HG03558 (cell line): ENCODE results near the gene CNNM4.

Experiments
- ATAC-seq: cut with Tn5 transposase; IDR thresholded peaks from one replicate; pipeline ENCODE4 v1.9.1; 2021; ENCODE audit warnings: moderate number of reproducible peaks; ENCODE audit not compliant: unreplicated experiment; ENCODE audit errors: extremely low read depth

Gene CNNM4

DNA sequence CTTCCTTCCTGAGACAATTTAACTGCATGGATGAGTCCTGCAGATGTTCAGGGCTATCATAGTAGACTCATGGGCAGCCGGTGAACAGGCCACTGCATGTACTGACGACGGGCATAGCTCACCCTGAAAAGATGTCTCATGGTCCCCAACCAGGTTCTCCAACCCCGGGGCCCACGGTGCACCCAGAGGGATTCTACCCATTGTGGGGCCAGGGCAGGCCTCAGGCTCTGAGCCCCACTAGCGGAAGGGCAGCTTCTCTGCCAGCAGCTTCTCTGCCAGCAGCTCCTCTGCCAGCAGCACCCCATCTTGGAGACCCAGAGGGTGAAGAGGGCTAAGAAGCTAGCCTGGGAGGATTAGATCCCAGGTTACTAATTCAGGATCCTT, 3.2 kb upstream of the CNNM4 start:
- ATAC-seq: no peak

DNA sequence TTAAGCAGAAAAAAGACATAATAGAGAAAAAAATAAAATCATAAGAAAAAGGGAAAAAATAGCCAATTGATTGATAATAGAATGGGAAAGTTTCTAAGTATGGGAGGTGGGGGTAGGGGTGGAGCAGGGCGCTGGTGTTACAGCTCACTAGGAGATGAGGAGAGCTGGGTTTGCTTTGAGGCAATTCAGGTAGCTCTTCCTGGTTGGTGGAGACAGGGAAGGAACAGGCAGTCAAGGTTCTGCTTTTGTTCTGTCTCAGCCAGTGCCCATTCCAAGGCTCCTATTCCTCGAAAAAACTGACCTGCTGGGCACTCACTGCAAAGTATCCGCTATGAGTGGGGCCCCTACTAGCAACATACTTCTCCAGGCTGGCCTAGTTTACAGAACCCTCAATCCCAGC, 1.7 kb upstream of the CNNM4 start:
- no peak for ATAC-seq

DNA sequence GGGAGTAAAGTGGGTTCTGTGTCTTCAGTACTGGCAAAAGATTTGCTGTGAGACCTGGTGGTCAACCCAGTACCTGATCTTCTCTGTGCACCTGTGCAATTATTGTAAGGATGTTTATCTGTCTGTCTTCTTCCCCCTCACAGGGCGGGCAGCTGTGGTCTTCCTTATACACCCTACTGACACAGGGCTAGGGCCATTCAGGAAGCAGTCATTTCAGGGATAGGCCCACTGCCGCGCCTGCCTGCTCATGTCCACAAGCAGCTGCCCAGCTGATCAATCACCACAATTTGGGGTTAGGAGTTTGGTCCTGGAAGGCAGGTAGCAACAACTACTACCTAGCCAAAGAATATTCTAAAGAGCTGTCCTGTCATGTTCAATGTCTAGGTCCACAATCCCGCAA, 1.2 kb upstream of the CNNM4 start:
- no peak for ATAC-seq

DNA sequence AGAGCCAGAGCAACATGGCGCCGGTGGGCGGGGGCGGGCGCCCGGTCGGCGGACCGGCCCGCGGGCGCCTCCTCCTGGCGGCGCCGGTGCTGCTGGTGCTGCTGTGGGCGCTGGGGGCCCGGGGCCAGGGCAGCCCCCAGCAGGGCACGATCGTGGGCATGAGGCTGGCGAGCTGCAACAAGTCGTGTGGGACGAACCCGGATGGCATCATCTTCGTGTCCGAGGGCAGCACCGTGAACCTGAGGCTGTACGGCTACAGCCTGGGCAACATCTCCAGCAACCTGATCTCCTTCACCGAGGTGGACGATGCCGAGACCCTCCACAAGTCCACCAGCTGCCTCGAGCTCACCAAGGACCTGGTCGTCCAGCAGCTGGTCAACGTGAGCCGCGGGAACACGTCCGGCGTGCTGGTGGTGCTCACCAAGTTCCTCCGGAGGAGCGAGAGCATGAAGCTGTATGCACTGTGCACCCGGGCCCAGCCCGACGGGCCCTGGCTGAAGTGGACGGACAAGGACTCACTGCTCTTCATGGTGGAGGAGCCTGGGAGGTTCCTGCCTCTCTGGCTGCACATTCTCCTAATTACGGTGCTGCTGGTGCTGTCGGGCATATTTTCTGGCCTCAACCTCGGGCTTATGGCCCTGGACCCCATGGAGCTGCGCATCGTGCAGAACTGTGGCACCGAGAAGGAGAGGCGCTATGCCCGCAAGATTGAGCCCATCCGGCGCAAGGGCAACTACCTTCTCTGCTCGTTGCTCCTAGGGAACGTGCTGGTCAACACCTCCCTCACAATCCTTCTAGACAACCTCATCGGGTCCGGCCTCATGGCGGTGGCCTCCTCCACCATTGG, 507 bp downstream of the CNNM4 start:
- ATAC-seq: no peak

DNA sequence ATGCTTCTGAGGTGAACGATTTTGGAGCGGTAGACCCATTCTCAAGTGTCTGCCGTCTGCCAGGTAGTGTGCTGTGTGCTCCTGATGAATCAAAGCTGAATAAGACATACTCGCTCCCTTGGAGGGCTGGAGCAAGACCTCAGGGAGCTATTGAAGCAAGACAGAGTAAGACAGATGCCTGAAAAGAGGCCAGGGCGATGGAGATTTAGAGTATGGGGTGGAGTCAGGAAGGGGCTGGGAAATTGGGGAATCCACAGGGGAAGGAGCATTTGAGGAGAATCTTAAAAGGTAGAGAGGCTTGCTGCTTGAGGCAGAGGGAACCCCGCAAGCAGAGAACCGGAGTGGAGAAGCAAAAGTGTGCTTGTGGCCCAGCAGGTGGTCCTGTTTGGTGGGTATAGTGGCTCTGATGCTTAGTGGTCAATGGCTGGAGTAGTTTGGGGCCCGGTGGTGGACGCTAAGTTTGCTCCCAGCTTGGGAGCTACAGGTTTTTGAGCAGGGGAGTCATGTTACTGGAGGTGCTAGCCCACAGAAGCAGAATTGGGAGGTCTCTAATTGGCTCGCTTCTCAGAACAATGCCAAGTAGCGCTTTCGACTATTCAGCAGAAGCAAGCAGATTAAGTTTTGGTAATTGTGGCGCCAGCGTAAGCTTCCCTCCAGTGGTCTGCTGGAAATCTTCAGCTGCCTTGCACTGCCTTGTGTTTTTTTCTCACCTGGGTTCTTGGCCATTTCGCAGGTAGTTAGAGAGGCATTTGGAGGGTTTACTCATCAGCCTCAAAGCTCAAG, 2.0 kb downstream of the CNNM4 start:
- no peak for ATAC-seq

DNA sequence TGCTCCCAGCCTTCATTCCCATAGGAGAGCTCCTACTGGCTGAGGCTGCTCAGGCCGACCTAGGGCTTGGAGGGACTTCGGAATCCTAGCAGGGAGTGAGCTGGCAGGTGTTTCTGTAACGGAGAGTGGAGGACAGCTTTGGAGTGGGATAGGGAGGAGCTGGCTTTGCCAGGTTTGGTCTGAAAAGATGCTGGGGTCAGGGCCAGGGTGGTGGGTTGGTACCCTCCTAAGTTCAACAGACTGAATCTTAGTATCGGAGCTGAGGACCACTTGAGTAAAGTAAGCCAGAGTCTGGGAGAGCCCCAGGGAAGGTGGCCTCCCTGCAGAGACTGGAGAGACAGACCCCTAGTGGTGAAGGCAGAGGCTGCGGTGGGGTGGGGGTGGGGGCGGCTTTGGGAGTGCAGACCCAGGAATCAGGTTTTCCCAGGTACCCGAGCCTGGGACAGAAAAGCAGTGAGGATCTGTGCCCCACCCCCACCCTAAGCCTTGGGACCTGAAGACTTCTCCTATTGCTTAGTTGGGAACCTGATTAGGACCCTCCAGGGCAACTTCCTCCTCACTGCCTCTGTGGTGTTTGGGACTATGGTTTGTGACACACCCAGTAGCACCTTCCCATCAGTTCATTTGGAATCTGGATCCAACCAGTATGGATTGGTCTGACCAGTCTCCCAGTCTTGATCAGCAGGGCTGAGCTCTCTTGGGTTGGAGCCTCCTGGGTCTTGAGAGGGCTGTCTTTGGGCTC, 3.0 kb downstream of the CNNM4 start:
- ATAC-seq: no peak

DNA sequence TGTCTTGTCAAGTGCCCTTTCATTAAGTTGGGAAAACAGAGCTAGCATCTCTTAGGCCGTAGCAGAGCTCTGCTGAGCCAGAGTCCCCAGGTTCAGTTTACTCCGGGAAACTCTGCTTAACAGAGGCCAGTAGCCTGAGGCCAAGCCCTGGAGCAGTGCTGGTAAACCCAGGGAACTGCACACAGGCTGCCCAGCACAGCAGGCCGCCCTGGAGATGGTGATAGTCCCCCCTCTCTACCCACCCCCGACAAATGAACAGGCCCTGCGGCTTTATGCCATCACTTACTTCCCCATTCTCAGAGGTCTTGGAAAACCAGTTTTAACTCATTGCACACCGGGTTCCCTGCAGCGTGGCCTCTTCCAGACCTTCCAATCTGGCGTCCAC, 3.5 kb downstream of the CNNM4 start:
- no peak for ATAC-seq

DNA sequence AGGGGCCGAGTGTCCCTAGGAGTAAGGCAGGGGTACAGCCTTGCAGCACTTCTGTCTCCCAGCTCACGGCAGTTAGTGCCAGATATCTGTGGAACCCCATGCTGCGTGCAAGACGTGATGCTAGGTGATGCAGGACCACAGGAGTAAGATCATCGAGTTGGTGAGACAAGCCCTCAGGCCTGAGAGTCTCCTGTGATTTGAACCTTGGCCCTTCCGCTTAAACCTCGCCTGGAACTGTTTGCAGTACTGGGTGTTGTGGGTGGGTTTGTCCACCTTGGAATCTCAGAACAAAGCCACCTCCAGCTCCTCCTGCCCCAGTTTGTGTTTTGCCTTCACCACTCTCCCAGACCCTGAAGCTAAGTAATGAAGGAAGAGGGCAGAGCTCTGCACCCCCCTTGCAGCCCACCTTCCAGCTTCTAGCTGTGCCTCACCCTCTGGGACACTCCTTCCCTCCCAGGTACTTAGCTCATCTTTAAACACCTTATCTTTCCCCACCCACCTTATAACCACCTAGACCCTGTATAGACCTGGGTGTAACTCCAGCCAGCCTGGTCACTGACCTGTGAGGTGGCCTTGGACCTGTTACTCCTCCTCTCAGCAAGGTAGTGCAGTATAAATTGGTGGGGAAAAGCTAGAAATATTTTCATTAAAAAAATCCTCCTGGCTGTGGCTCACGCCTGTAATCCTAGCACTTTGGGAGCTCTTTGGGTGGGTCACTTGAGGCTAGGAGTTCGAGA, 6.6 kb downstream of the CNNM4 start:
- no peak for ATAC-seq

DNA sequence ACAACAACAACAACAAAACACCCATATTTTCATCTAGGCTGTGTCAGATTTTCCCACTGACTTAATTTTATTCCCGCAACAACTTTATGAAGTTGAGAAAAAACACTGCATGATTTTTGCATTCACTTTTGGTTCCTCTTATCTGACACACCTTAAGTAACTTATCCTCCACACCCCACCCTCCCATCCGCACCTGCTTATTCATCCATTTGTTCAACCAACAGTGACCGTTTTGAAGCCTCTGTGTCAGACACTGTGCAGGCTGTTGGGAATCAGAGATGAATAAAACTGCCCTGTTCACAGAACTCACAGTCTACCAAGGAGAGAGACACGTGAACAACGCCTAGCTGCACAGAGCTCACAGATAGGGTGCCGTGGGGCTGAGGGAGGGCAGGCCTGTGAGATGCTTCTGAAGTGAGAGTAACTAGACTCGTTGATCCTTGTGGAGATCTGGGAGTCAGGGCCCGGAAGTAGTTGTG, 7.4 kb downstream of the CNNM4 start:
- ATAC-seq: no peak

DNA sequence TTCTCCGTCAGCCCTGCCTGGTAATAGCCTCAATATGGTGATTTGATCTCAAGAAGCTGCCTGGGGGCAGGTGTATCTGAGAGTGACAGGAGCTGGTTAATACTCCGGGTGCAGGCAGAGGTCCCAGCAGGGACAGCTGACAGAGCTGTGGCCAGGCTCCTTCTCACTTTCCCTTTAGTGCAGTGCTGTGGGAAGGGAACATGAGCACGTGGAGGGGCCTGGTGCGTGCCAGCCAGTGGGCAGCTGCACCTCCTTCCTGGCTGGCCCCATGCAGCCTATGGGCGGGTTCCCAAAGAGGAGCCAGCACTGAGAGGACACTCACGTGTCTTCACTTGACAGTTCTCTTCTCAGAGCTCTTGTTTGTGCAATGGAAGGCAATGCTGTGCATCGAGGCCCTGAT, 9.1 kb downstream of the CNNM4 start:
- no peak for ATAC-seq

DNA sequence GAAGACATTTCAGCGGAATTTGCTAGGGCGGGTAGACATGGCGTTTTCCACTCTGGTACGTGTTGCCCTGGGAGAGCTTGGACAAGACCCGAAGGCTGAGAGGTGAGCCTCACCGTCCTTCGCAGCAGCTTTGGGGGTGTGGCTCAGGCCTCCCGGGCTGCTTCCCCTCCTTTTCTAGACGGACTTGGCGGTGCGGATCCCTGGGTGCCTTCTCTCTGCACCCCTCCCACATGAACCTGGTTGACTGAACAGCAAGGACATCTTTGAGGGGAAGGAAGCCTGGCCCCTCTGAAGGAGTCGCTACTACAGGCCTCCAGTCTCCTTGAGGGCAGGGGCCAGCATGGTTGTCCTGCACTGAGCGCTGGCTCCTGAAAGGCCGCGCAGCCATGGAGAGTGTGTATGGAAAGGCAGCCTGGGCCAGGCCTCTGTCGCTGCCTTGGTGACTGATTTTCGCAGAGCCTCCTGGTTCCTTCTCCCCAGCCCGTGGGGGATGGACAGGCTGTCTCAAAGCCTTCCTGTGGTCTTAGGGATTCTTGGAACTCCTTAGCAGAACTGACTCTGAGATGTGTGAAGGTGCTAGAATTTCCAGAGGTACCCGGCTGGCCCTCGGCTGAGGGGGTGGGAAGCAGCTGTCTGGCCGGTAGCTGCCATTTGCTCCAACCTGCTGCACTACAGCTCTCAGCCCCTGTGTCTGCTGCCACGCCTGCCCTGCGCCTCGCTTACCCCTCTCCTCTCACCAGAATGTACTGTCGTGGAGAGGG, 9.9 kb downstream of the CNNM4 start:
- no peak for ATAC-seq

DNA sequence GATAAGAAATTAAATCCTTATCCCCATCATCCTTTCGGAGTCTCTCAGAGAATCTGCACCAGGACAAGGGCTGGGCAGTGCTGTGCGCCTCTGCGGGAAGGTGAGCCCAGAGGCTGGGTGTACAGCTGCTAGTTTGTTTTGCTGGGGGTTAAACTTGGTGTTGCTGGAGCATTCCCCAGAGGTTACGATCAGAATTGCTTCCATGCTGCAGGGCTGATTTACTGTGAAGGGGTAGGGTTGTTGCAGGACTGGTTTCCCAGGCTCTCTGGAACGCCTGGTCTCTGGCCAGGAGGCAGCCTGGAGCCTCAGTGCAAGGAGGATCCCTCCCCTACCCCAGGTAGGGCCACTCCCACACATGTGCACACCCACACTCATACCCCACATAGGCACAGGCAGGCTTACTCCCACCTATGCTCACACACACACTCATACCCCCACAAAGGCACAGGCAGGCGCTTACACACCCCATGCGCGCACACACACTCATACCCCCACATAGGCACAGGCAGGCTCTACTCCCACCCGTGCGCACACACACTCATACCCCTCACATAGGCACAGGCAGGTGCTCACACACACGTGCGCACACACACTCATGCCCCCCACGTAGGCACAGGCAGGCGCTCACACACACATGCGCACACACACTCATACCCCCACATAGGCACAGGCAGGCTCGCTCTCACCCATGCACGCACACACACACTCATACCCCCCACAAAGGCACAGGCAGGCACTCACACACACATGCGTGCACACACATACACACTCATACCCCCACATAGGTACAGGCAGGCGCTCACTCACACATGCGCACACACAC, 11.3 kb downstream of the CNNM4 start:
- no peak for ATAC-seq

DNA sequence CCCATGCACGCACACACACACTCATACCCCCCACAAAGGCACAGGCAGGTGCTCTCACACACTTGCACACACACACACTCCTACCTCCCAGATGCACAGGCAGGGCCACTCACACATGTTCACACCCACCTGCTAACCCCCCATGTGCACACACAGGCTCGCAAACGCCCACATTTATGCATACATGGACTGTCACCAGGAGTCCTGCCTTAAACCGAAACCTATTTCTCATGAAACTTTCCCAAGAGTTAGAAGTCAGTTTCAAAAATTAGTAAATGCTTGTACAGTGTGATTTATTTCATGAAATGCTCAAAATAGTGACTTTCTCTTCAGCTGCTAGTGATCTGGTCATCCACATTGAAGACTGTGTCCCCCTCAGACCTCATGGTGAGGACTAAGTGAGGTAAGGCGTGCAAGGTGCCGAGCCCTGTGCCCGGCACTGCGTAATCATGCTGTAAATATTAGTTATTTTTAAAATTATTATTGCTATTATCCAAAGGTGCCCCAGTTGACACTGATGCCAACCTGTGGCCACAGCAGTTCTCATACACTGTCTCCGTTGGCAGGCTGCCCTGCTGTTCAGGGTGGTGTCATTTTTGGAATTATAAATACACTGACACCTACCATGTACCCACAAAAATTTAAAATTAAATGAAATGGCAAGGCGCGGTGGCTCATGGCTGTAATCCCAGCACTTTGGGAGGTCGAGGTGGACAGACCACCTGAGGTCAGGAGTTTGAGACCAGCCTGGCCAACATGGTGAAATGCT, 12.4 kb downstream of the CNNM4 start:
- no peak for ATAC-seq

DNA sequence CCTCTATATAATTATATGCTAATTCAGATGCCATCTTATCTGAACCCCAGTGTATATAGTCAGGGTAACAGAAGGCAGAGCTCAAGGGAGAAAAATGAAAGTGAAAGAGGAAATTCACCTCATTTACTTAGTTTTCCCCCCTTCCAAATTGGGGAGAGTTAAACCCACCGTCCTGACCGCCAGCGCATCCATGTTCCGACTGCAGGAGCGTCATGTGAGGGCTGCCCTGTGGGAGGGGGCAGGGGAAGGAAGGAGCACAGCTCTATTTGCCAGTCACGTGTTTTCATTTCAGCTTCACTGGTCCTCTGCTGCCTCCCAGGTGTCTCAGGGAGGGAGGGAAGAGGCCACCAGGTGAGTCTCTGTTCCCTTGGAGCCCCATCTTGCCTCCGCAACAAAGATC, 13.2 kb downstream of the CNNM4 start:
- ATAC-seq: no peak

DNA sequence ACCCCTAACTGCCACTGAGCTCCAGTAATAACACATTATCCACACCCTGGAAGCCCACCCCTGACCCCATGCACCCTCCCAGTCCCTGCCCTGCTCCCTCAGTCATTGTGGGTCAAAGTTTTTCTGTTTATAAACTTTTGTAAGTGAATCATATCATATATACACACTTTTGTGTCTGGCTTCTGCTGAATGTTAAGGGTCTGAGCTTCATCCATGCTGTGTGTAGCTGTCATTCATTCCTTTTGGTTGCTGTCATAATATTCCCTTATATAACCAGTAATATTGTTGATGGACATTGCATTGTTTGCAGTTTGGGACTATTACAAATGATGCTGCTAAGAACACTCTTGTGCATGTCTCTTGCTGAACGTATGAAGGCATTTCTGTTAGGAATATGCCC, 14.5 kb downstream of the CNNM4 start:
- ATAC-seq: no peak

DNA sequence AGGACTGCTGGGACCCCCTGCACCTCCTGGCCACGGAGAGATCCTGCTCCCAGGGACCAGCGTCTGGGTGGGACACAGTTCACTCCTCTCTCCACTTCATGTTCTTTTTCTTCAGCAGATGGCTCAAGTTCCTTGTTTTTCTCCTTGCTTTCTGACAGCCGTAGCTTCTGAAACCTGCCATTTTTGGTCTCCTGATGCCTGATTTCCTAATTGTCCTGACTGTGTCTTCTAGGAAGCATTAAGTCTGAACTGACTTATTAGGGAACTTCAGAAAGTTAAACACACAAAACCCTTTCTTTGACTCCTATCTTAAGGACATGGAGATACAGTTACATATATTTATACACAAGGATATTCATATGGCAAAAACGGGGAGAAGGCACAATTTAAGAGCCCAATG, 22.7 kb downstream of the CNNM4 start:
- ATAC-seq: no peak

DNA sequence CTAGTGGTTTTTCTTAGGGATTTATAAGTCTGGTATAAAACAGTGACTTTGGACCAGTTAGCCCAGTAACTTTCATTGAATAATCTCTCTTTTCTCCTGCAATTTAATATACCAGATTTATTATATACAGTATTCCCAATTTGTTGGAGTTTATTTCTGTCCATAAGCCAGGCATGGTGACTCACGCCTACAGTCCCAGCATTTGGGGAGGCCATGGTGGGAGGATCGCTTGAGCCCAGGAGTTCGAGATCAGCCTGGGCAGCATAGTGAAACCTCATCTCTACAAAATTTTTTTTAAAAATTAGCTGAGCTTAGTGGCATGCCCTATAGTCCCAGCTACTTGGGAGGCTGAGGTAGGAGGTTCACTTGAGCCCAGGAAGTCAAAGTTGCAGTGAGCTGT, 26.7 kb downstream of the CNNM4 start:
- no peak for ATAC-seq
